Activated CD4-positive, alpha-beta T cell treated with anti-CD3 and anti-CD28 coated beads for 36 hours (primary cell): Measurements from ENCODE around the gene TPRX1. TPM values are rescaled to one million over a fixed set of nuclear protein-coding genes. Genes with fewer than 3 reads are reported as not detected.
A peak's percentile ranks its signal among the peaks of the same experiment; 100 is the strongest.
"Not testable (repeated sequence)": the region's sequence is repeated elsewhere in the genome, so short reads cannot be mapped to it uniquely, and the experiment has no call there.

Experiments used
- ATAC-seq: fragments of 200-7000 bp; cut with Tn5 transposase; one replicate; pipeline ENCODE4 v1.10.0; 2021; ENCODE audit warnings: mild to moderate bottlenecking, moderate library complexity
- CTCF ChIA-PET: fragments of 350-600 bp; sonication (Branson Sonifier 250); formaldehyde crosslinking; loops from one replicate; lab custom pipeline; 2021; ENCODE audit warnings: antibody characterized with exemption; lab: Charles Lee
- POLR2A ChIA-PET: fragments of 350-600 bp; sonication (Branson Sonifier 250); formaldehyde crosslinking; loops from one replicate; lab custom pipeline; 2021; ENCODE audit warnings: antibody characterized with exemption, inconsistent platforms; lab: Charles Lee
- DNase-seq: peaks from one replicate; pipeline ENCODE4 v3.0.0-alpha.2; 2020
- H3K27ac Mint-ChIP-seq: one replicate; pipeline ENCODE4 v1.8.0; 2021; ENCODE audit warnings: mixed read lengths
- H3K27me3 Mint-ChIP-seq: one replicate; pipeline ENCODE4 v1.8.0; 2021; ENCODE audit warnings: mixed read lengths
- H3K36me3 Mint-ChIP-seq: one replicate; pipeline ENCODE4 v1.8.0; 2021; ENCODE audit warnings: low read depth, mixed read lengths
- H3K4me1 Mint-ChIP-seq: one replicate; pipeline ENCODE4 v1.8.0; 2021; ENCODE audit warnings: mixed read lengths
- H3K4me3 Mint-ChIP-seq: one replicate; pipeline ENCODE4 v1.8.0; 2021; ENCODE audit warnings: mild to moderate bottlenecking, moderate library complexity, mixed read lengths
- H3K9me3 Mint-ChIP-seq: one replicate; pipeline ENCODE4 v1.8.0; 2021; ENCODE audit warnings: low read depth, mixed read lengths
- intact Hi-C, 2 experiments: fragments of 100-400 bp; cut with DNase I in 1 of 2; cut with micrococcal nuclease in 1 of 2; formaldehyde crosslinking; loops; one replicate each; pipeline versions ENCODE4 v1.14.2 to v1.15.1; 2022 to 2024; cut with DNase I, micrococcal nuclease
- total RNA-seq, 2 experiments: library from RNA; stranded (reverse); gene quantifications; one replicate each; pipeline ENCODE4 v1.2.3, GENCODE V29; 2021

TPRX1 gene
- total RNA-seq, 2 experiments from 2014 or later, result not detected

DNA sequence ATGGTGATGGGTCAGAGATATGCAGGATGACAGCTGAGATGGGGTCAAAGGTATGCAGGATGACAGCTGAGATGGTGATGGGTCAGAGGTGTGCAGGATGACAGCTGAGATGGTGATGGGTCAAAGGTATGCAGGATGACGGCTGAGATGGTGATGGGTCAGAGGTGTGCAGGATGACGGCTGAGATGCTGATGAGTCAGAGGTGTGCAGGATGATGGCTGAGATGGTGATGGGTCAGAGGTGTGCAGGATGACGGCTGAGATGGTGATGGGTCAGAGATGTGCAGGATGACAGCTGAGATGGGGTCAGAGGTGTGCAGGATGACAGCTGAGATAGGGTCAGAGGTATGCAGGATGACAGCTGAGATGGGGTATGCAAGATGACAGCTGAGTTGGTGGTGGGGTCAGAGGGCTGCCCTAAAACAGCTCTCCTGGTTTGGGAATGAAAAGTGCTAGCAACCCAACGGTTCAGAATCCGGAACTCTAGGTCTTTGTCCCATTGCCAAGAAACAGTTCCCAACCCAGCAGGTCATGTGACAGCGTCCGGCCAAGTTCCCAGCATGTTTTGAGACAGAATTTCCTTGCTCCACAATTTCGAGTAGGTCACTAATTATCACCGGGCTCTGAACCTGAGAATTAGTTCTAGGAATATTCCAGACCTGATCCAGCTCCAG, 22.6 kb downstream of the TPRX1 start:
- Mint-ChIP-seq H3K36me3 (peaks cover 38% of the 10 kb centered on the region), H3K9me3 (no peaks in the 10 kb centered on the region), H3K27me3 (no peaks in the 10 kb centered on the region), H3K4me3 (no peak overlapping the region), H3K4me1 (peaks cover 20% of the 10 kb centered on the region), H3K27ac (no peak overlapping the region)
- ATAC-seq (no peak), DNase-seq (no peak)
- ChIA-PET CTCF (interaction anchor here (0.8 to 1.5 kb wide), 3 partner anchors 9 to 87 kb away, joined by 3 read pairs; no protein-coding TSS in a partner anchor), POLR2A (no interaction called here)
- intact Hi-C loops, result no loop called here

DNA sequence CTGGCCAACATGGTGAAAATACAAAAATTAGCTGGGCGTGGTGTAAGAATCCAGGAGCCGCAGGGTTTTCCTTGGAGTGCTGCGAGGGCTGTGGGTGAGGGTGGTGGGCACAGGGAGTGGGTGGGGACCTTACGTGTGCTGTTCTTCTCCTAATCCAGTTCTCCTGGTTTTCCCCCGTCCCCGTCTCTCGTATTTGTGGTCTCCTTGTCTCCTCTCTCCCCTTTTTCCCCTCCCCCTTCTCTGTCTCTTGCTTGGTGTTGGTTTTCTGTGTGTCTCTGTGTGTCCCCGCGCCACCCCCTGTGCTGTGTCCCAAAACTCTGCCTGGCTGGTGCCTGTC, 24.2 kb downstream of the TPRX1 start:
- intact Hi-C loops, result no loop called here
- peak overlapping the region; percentile 95 for H3K4me3 Mint-ChIP-seq
- ATAC-seq, result no peak
- H3K4me1 Mint-ChIP-seq, result peaks cover 20% of the 10 kb centered on the region
- ChIA-PET POLR2A (interaction anchor here (1.3 kb wide), 1 partner anchor 21 kb away, joined by 11 read pairs; no protein-coding TSS in a partner anchor), CTCF (interaction anchor here (0.5 kb wide), 1 partner anchor 13 kb away, joined by 3 read pairs; no protein-coding TSS in a partner anchor)
- H3K27ac Mint-ChIP-seq, result peak overlapping the region; percentile 67
- H3K36me3 Mint-ChIP-seq, result peaks cover 33% of the 10 kb centered on the region
- H3K27me3 Mint-ChIP-seq, result no peaks in the 10 kb centered on the region
- H3K9me3 Mint-ChIP-seq, result no peaks in the 10 kb centered on the region
- no peak for DNase-seq

DNA sequence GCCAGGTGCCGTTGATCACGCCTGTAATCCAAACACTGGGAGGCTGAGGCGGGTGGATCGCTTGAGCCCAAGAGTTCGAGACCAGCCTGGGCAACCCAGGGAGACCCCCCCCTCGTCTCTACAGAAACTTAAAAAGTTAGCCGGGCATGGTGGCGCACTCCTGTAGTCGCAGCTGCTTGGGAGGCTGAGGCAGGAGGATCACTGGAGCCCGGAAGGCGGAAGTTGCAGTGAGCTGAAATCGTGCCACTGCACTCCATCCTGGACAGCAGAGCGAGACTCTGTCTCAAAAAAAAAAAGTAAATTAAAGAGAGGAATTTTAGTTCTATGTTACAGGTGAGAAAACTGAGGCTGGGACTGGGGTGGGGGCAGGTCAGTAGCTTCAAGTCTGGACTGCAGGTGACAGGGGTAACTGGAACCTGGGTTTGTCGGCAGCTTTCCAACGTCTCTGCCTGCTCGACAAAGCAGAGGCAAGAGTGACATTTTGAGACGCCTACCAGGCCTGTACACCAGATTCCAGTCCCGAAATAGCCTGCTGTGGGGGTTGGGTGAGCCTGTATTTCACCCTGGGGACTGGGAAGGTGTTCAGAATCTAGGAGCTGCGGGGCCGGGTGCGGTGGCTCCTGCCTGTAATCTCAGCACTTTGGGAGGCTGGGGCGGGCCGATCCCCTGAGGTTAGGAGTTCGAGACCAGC, 24.7 kb downstream of the TPRX1 start:
- ATAC-seq (no peak), DNase-seq (peak; percentile 18)
- H3K27ac Mint-ChIP-seq, result peak overlapping the region; percentile 92
- H3K36me3 Mint-ChIP-seq, result peaks cover 33% of the 10 kb centered on the region
- ChIA-PET POLR2A (interaction anchor here (0.7 to 1.3 kb wide), 3 partner anchors 20 to 24 kb away, joined by 3 to 11 read pairs (median 4); no protein-coding TSS in a partner anchor), CTCF (interaction anchor here (0.5 kb wide), 1 partner anchor 13 kb away, joined by 3 read pairs; no protein-coding TSS in a partner anchor)
- H3K9me3 Mint-ChIP-seq, result no peaks in the 10 kb centered on the region
- intact Hi-C loops, result no loop called here
- peaks cover 20% of the 10 kb centered on the region for H3K4me1 Mint-ChIP-seq
- H3K4me3 Mint-ChIP-seq, result peak overlapping the region; percentile 95
- H3K27me3 Mint-ChIP-seq, result no peaks in the 10 kb centered on the region

DNA sequence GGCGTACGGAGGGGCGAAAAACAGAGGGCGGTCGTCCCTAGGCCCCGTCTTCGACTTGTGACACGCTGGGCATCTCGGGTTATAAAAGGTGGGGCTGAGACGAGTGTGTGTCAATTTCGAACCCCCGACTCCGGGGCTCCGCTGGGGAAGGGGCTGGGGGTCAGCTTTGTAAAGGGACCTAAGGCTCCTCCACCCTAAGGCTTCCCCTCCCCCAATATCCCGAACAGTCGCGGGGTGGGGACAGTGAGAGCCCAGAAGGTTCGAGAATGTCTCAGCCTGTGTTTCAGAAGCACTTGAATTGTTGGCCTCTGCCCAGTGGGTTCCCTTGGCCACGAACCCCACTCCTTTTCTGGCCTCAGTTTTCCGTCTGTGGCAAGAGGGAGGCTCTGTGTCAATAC, 25.4 kb downstream of the TPRX1 start:
- intact Hi-C loops, result loop anchor here in 1 of 2 experiments (1.0 kb wide), 3 partner anchors 34 to 505 kb away; partner anchors contain the start of genes INAFM1, NAPA and NOP53
- Mint-ChIP-seq H3K9me3 (no peaks in the 10 kb centered on the region), H3K4me1 (peaks cover 20% of the 10 kb centered on the region), H3K4me3 (peak overlapping the region; percentile 95), H3K36me3 (peaks cover 25% of the 10 kb centered on the region), H3K27ac (peak overlapping the region; percentile 92), H3K27me3 (no peaks in the 10 kb centered on the region)
- POLR2A ChIA-PET, result interaction anchor here (0.5 to 0.9 kb wide), 3 partner anchors 22 to 486 kb away, joined by 3 to 4 read pairs (median 4); no protein-coding TSS in a partner anchor
- CTCF ChIA-PET, result no interaction called here
- ATAC-seq (peak; percentile 14), DNase-seq (peak; percentile 34)

DNA sequence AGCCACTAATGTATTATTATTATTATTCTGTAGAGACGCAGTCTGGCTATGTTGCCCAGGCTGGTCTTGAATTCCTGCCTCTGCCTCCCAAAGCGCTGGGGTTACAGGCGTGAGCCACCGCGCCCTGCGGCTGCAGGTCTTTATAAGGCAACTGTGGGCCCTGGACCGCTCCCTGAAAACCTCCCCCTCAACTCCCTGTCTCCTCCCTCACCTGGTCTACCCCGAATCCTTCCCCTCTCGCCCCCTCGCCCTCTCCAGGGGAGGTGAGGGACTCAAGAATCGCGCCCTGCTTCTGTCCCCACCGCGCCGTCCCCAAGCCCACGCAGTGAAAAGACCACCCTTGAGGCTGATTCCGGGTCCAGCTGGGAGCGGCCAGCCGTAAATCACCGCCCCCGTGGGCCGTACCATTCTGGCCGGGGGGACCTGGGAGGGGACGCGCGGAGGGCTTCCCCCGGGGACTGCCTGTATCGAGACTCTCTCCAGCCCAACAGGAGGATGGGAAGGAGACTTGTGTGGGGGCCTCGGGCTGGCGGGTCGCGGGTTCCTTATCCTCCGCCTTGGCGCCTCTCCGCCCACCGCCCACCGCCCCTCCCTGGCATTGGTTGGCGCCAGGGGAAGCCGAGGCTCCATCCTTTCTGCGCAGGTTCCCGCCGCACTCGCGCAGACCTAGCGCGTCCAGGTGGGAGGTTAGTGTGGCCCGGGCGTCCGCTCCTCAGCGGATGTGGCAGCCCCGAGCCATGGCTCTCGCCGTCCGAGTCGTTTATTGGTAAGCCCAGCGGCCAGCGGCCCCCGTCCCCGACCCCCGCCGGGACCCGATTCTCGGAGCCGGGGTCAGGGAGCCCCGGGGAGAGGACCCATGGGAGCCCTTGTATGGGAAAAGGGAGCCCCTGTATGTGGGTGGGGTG, 26.1 kb downstream of the TPRX1 start, which contains the start of gene SELENOW:
Gene SELENOW, plus strand, starts transcription at position 655 of the 905 bp plus-strand sequence. Its CDS starts 83 bp downstream, at position 738.
- H3K27me3 Mint-ChIP-seq, result no peaks in the 10 kb centered on the region
- peaks cover 21% of the 10 kb centered on the region for H3K36me3 Mint-ChIP-seq
- ChIA-PET POLR2A (interaction anchor here (0.5 to 0.6 kb wide), 2 partner anchors 42 to 485 kb away, joined by 4 read pairs; no protein-coding TSS in a partner anchor), CTCF (interaction anchor here (0.6 to 3.4 kb wide), 5 partner anchors 12 to 341 kb away, joined by 3 to 18 read pairs (median 3); no protein-coding TSS in a partner anchor)
- H3K9me3 Mint-ChIP-seq, result no peaks in the 10 kb centered on the region
- intact Hi-C loops, result loop anchor here in 1 of 2 experiments (1.0 kb wide), 3 partner anchors 33 to 504 kb away; partner anchors contain the start of genes INAFM1, NAPA and NOP53
- peak within 1 kb of the TSS; percentile 92 for H3K27ac Mint-ChIP-seq
- peak within 1 kb of the TSS; percentile 95 for H3K4me3 Mint-ChIP-seq
- peak; percentile 92 for ATAC-seq
- H3K4me1 Mint-ChIP-seq, result peaks cover 20% of the 10 kb centered on the region
- DNase-seq, result peak; percentile 87

DNA sequence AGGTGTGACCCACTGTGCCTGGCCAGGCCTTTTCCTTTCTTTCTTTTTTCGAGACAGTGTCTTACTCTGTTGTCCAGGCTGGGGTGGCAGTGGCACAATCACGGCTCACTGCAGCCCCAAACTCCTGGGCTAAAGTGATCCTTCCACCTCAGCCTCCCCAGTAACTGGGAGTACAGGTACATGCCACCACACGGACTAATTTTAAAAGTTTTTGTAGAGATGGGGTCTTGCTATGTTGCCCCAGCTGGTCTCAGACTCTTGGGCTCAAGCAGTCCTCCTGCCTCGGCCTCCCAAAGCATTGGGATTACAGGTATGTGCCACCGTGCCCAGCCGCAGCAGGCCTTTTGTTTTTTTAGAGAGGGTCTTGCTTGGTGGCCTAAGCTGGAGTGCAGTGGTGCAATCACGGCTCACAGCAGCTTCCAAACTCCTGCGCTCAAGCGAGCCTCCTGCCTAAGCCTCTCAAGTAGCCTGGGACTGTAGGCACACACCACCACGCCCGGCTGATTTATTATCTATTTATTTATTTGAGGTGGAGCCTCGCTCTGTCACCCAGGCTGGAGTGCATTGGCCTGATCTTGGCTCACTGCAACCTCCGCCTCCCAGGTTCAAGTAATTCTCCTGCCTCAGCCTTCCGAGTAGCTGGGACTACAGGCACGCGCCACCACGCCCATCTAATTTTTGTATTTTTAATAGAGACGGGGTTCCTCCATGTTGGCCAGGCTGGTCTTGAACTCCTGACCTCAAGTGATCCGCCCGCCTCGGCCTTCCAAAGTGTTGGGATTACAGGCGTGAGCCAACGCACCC, 26.9 kb downstream of the TPRX1 start:
- H3K27ac Mint-ChIP-seq, DNase-seq, H3K27me3 Mint-ChIP-seq, ATAC-seq, H3K9me3 Mint-ChIP-seq: not testable (repeated sequence)
- Mint-ChIP-seq H3K4me3 (peak overlapping the region; percentile 95), H3K36me3 (peaks cover 19% of the 10 kb centered on the region), H3K4me1 (peaks cover 20% of the 10 kb centered on the region)
- CTCF ChIA-PET, result interaction anchor here (0.6 to 3.4 kb wide), 5 partner anchors 11 to 340 kb away, joined by 3 to 18 read pairs (median 3); no protein-coding TSS in a partner anchor
- POLR2A ChIA-PET, result interaction anchor here (0.6 kb wide), 1 partner anchor 43 kb away, joined by 4 read pairs; no protein-coding TSS in a partner anchor
- intact Hi-C loops, result loop anchor here in 1 of 2 experiments (1.0 kb wide), 3 partner anchors 32 to 503 kb away; partner anchors contain the start of genes INAFM1, NAPA and NOP53

DNA sequence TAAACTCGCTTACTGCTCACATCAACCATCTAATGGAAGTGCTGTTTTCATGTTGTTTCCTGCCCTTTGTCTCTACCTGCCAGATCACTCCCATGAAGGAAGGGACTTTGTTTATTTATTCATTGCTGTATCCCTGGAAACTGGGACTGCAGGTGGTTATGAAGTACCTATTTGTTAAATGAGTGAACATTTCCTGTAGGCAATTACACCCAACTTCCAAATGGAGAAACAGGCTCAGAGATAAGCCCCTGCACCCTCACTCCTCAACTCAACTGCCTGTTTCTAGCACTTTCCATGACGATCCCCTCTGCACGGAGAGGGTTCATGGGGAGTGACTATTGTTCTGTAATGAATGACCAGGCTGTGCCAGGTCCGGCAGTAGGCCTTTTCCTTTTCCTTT, 27.8 kb downstream of the TPRX1 start:
- intact Hi-C loops, result no loop called here
- ChIA-PET POLR2A (no interaction called here), CTCF (interaction anchor here (0.6 to 3.4 kb wide), 5 partner anchors 10 to 479 kb away, joined by 3 to 18 read pairs (median 3); no protein-coding TSS in a partner anchor)
- no peaks in the 10 kb centered on the region for H3K27me3 Mint-ChIP-seq
- peaks cover 14% of the 10 kb centered on the region for H3K36me3 Mint-ChIP-seq
- ATAC-seq, result no peak
- DNase-seq, result no peak
- H3K4me1 Mint-ChIP-seq, result peaks cover 18% of the 10 kb centered on the region
- H3K27ac Mint-ChIP-seq, result peak overlapping the region; percentile 0
- H3K4me3 Mint-ChIP-seq, result no peak overlapping the region
- H3K9me3 Mint-ChIP-seq, result no peaks in the 10 kb centered on the region

DNA sequence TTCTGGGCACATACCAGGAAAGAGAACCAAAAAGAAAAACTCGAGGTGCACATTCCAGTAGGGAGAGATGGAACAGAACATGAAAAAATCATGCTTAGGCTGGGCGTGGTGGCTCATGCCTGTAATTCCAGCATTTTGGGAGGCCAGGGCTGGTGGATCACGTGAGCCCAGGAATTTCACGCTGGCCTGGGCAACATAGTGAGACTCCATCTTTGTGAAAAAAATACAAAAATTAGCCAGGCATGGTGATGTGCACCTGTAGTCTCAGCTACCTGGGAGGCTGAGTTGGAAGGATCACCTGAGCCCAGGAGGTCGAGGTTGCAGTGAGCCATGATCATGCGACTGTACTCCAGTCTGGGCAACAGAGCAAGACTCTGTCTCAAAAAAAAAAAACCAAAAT, 33.1 kb downstream of the TPRX1 start:
- H3K36me3 Mint-ChIP-seq, DNase-seq, H3K27ac Mint-ChIP-seq, CTCF ChIA-PET, H3K27me3 Mint-ChIP-seq, ATAC-seq, H3K4me1 Mint-ChIP-seq, H3K4me3 Mint-ChIP-seq, intact Hi-C loops, H3K9me3 Mint-ChIP-seq, POLR2A ChIA-PET: not testable (repeated sequence)

DNA sequence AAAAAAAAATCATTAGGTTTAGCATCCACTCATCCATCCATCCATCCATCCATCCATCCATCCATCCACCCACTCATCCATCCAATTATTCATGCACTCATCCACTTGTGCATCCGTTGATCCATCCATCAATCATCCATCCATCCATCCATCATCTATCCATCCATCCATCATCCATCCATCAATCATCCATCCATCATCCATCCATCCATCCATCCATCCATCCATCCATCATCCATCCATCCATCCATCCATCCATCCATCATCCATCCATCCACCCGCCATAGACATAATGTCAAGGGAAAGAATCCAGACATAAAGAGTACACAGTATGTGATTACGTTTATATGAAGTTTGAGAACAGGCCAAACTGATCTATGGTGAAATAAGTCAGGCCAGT, 34.8 kb downstream of the TPRX1 start:
- DNase-seq (no peak), ATAC-seq (no peak)
- Mint-ChIP-seq H3K4me1 (peaks cover 9% of the 10 kb centered on the region), H3K27ac (no peak overlapping the region), H3K27me3 (peaks cover 3% of the 10 kb centered on the region), H3K36me3 (no peaks in the 10 kb centered on the region), H3K9me3 (no peaks in the 10 kb centered on the region), H3K4me3 (no peak overlapping the region)
- ChIA-PET POLR2A (no interaction called here), CTCF (no interaction called here)
- intact Hi-C loops, result no loop called here

DNA sequence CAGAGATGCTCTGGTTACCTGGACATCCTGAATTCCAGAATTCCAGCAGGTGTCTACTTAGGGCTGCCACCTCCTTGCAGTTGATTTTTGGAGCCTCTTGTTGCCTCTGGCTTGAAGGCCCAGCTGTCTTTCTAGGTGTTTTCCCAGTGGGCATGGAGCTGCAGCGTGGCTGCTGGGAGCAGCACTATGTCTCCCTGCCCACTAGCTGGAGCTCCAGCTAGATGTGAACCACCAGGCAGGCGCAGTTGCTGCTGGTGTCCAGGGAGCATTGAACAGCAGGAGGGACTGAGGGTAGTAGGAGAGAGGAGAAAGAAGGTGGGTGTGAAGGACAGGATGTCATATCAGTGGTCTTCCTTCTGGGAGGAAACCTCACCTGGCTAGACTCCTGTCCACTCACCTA, 35.7 kb downstream of the TPRX1 start:
- Mint-ChIP-seq H3K9me3 (no peaks in the 10 kb centered on the region), H3K36me3 (no peaks in the 10 kb centered on the region), H3K4me3 (no peak overlapping the region), H3K27ac (no peak overlapping the region), H3K4me1 (peaks cover 9% of the 10 kb centered on the region), H3K27me3 (peaks cover 3% of the 10 kb centered on the region)
- ATAC-seq (no peak), DNase-seq (no peak)
- CTCF ChIA-PET, result interaction anchor here (1.0 to 3.4 kb wide), 3 partner anchors 8 to 23 kb away, joined by 3 to 18 read pairs (median 5); partner anchors contain the start of gene SELENOW
- intact Hi-C loops, result no loop called here
- POLR2A ChIA-PET, result no interaction called here
